Left ventricle myocardium superior (tissue), 1 donor: ENCODE results near the gene FADS1. TPM values are rescaled to one million over a fixed set of nuclear protein-coding genes. Genes with fewer than 3 reads are reported as not detected.

Source experiments
- ATAC-seq: fragments of 200-7000 bp; cut with Tn5 transposase; one replicate; pipeline ENCODE4 v1.9.1; 2020; ENCODE audit warnings: mild to moderate bottlenecking, moderate library complexity
- DNase-seq: peaks from one replicate; pipeline ENCODE4 v3.0.0-alpha.2; 2020
- intact Hi-C: fragments of 100-400 bp; cut with micrococcal nuclease; formaldehyde crosslinking; loops from one replicate; pipeline ENCODE4 v1.11.0; 2022
- total RNA-seq: library from RNA; stranded (reverse); fragmentation: NEBNext Ultra II Directional; extraction: Animal tissue kit (Norgen Biotek cat#: 25700); gene quantifications from one replicate; pipeline ENCODE4 v1.2.1, GENCODE V29; 2021
- donor health status: DM: no; HTN: yes; CAD: no; lungs with severe emphysema.

The FADS1 gene
- total RNA-seq, 1 donor from 2014 or later, result 26.3 TPM

GRCh38 chr11:61847914-61848581 lies 31.2 kb upstream of the FADS1 start:
- ATAC-seq (no peak), DNase-seq (no peak)
- intact Hi-C loops, result no loop called here

DNA sequence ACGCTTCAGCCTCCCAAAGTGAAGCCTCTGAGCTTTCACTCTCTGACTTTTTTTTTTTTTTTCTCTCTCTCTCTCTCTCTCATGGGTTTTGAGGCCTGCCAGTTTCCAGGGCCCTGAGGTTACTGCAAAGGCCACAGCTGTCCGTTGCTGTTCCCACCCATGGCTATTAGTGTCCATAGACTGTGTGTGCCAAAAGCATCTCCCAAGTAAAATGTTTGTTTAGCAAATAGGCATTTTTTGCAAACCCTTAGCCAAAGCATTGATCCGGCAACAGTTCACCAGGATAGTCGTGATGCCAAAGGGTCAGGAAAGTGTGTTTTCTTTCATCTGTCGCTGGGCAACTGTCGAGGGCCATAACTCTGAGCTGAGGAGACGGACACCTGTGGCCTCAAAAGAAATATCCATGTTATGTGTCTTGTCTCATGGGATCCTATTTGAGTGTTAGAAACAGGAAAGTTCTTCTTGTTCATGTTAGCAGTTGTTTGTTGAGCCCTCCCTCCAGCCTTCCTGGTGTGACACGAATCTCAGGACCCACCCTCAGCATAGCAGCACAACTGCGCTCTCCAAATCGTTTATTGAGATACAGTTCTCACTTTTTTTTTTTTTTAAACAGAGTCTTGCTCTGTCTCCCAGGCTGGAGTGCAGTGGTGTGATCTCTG lies 29.7 kb upstream of the FADS1 start:
- DNase-seq, result no peak
- intact Hi-C loops, result no loop called here
- no peak for ATAC-seq

DNA sequence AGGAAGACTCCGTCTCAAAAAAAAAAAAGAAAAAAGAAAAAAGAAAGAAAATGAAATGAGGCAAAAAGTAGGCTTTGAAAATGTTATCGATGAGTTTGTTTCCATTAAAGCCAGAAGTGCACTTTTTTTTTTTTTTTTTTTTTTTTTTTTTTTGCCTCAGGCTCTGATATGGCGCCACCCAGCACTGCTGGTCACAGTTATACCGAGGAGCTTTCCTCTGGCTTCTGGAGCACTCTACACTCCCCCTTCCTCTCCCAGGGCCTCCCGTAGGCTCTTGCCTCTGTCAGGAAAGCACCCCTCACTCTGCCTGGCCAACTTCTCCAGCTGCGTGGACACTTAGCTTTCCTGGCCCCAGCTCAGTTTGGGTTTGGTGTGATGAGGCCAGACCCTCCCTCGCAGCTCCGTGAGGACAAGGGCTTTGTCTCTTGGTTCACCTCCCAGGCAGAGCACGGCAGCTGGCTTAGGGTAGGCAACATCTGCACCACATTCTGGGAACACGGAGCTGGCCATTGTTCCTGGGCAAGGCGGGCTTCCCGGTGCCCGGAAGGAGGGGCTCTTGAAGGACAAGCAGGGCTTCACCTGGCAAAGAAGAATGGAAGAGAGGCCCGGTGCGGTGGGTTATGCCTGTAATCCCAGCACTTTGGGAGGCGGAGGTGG lies 28.2 kb upstream of the FADS1 start:
- intact Hi-C loops, result no loop called here
- DNase-seq, result no peak
- ATAC-seq, result no peak

DNA sequence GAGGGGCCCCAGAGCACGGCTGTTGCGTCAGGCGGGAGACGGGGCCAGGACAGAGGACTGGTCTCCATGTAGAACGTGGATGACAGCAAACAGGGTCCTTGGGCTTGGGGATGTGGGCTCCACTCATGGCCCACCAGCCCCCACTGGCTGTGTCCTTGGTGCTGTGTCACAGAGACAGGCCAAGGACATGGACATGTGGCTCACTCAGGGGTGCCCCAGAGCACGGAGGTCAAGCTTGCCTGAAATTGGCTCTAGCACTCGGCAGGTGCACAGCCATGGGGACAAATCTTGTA lies 25.7 kb upstream of the FADS1 start:
- peak; percentile 43 for ATAC-seq
- intact Hi-C loops, result no loop called here
- no peak for DNase-seq

DNA sequence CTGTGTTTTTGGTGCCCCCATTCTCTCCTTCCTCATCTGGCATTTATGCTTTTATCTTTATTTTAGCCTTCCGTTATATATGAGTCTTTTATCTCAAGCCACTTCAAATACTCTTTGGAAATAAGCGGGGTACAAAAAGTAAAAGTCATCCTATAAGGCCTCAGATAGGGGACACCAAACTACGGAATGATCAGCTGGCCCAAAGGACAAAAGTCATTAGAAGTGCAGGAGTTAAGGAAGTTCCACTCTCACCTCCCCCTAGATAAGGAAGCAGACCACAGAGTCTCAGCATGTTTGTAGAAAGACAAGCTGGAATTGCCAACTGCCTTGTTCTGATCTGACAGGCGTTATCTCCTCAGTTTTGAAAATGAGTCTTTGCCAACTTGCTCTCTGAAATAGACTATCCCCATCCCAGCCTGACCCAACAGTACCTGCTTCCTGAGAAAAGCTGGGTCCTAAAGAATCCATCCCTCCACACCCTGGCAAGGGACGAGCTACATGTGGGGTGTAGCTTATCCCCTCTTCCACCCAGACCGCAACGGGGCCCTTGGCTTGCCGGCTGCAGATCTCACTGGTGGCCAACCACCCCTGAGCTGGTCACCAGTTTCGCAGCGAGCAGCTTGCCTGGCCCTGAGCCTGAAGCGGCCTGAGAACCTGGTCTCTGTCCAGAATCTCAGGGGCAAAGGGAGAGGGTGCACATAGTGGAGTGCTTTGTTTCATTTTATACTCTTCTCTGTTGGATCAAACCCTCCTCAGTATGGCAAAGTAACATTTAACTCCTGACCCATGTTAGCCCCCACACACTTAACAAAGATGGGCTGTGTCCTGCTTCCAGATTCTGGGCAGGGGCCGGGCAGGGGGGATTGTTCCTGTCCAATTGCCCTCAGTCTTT lies 25.1 kb upstream of the FADS1 start:
- peak; percentile 89 for ATAC-seq
- DNase-seq, result peak; percentile 61
- intact Hi-C loops, result no loop called here

- intact Hi-C loops, result no loop called here
- ATAC-seq (no peak), DNase-seq (no peak)
These were observed 23.6 kb upstream of the FADS1 start for GRCh38 chr11:61840371-61840770.

DNA sequence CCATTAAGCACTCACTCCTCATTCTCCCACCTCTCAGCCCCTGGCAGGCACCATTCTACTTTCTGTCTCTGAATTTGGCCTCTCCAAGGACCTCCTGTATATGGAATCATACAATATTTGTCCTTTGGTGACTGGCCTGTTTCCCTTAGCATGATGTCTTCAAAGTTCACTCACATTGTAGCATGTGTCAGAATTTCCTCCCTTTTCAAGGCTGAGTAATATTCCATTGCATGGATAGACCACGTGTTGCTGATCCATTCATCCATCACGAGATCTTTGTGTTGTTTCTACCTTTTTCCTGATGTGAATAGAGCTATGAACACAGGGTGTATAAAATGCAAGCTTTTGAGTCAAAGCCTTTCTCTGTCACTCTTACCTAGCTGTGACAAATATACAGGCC lies 22.9 kb upstream of the FADS1 start:
- DNase-seq (no peak), ATAC-seq (no peak)
- intact Hi-C loops, result no loop called here

DNA sequence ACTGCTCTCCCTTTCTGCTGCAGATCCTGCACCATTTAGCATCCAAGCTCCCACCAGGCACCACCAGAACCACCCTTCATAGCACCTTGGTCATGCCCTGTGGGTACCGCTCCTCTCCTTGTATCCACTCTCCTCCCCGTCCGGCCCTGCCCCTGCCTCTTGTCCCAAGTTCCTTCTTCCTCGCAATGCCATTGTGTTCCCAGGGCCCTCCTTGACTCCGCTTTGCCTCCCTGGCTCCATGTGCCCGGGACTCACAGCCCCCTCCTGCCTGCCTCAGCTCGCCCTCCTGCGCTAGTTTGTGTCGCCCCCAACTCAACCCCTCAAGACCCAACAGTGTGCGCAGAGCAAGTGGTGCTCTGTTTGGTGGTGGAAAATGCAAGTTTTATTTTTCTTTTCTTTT lies 22.1 kb upstream of the FADS1 start:
- DNase-seq (no peak), ATAC-seq (no peak)
- intact Hi-C loops, result no loop called here

DNA sequence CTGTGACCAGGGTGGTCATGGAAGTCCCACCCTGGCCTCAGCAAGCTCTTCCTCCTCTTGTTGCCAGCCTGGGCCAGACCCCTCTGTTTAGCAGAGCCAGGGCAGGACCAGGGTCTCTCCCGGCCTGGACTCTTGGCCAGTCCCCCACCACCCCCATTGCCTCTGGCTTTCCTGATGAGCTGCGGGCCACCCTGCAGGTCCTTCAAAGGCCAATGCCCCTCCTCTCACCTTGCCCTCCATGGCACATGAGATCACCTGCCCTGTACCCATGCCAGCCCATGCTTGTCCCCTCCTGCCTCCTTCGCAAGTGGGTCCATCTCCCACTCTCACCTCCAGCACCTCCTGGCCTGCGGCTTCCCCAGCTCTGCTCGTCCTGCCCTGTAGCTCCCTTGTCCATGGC lies 21.7 kb upstream of the FADS1 start:
- intact Hi-C loops, result no loop called here
- no peak for DNase-seq

DNA sequence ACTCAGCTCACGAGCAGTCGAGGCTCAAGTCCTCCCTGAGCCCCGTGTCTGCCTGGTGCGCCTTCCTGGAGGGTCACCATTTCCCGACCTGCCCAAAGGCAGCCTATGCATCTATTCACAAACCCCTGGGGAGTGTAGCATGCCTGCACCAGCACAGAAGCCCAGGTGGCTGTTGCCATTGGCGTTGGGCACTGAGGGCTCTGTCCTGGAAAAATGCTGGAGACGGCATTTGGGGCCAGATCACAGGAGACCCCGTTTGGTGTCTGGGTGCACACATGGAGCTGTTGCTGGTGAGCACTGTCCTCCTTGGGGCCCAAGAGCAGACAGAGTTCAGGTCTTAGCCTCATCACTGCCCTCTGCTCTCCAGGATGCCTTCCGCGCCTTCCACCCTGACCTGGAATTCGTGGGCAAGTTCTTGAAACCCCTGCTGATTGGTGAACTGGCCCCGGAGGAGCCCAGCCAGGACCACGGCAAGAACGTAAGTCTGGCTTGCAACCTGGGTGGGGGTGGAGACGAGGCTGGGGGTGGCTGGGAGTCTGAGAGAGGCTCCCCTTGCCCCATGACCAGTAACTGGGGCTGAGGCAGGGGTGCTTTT lies 20.7 kb upstream of the FADS1 start:
- no peak for DNase-seq
- intact Hi-C loops, result no loop called here
- ATAC-seq, result no peak

More for the DNA sequence above, 21.7 kb upstream of the FADS1 start:
- no peak for ATAC-seq

- intact Hi-C loops, result no loop called here
- DNase-seq (no peak), ATAC-seq (no peak)
These were observed 19.4 kb upstream of the FADS1 start for GRCh38 chr11:61836193-61836592.

DNA sequence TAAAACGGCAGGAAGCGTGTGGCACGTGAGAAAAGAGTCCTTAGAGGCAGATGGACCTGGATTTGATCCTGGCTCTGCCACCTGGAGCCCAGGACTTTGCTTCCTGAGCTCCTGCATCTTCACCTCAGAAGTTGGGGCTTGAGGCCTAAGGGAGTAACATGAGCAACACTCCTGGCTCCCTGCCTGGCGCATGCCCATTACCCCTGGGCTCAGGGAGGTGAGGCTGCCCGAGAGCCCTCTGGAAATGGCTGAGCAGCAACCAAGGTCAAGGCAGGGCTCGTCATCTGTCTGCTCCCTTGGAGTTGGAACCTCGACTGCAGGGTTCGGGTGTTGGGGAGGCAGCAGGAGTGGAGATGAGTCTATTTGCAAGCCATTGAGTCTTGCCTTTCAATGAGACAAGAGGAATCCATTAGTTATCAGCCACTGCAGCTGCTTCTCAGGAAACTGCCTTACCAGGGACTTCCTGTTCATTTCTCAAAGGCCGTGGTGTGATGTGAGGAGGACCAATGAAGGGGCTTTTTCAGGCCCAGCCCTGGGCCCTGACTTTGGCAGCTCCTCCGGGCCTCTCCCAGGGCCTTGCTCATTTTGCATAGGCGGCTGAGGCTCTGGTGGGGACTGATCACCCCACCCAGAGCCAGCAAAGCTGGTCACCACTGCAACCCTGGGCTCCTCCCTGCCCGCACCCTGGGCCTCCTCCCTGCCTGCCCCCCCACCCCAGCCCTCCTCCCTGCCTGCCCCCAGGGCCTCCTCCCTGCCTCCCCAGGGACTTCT lies 17.7 kb upstream of the FADS1 start:
- peak; percentile 73 for DNase-seq
- intact Hi-C loops, result no loop called here
- ATAC-seq, result peak; percentile 72

GRCh38 chr11:61833926-61834277 lies 17.1 kb upstream of the FADS1 start:
- intact Hi-C loops, result no loop called here
- ATAC-seq, result no peak
- no peak for DNase-seq

DNA sequence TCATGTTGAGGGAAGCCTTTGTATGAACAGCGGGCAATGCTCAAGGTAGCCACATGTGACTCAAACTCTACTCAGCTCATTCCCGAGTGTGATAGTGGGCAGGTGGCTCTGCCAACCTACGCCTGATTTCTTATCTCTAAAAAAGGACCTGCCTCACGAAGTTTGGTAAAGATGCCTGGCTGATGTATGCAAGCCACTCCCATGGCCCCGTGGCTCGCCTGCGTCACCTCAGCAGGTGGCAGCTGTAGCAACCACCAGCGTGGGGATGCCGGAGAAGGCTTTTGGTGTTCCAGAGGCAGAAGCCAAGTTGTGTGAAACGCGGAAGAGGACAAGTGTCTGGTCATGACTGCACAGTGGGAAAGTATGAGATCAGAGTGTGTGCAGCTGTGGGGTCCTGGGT lies 16.7 kb upstream of the FADS1 start:
- ATAC-seq (no peak), DNase-seq (no peak)
- intact Hi-C loops, result no loop called here

- DNase-seq (peak; percentile 74), ATAC-seq (peak; percentile 54)
- intact Hi-C loops, result no loop called here
These were observed 16.0 kb upstream of the FADS1 start for GRCh38 chr11:61832754-61833153.

DNA sequence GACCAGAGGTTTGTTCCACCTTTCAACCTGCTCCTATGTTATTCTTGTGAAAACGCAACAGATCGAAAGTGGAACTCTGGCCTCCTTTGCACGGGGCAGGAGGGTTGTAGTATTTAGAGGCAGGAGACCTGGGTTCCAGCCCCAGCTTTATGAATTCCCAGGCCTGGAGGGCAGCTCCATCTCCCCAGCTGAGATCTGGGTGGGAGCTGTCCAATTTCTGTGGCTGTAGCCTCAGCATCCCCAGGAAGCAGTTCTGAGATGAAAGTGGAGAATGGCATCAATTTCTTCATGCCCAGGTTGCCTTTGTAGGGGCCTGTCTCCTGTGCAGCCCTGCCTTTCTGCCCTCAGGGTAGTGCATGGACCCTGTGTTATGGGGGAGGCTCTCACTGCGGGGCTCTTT lies 15.4 kb upstream of the FADS1 start:
- DNase-seq (no peak), ATAC-seq (no peak)
- intact Hi-C loops, result no loop called here

GRCh38 chr11:61830237-61831105 lies 13.7 kb upstream of the FADS1 start:
- intact Hi-C loops, result no loop called here
- ATAC-seq (no peak), DNase-seq (no peak)

GRCh38 chr11:61829806-61830205 lies 13.0 kb upstream of the FADS1 start:
- intact Hi-C loops, result no loop called here
- ATAC-seq (no peak), DNase-seq (no peak)
